GM19025 (cell line): ENCODE results near the gene COL21A1.

Experiments used
- ATAC-seq: cut with Tn5 transposase; IDR thresholded peaks from one replicate; pipeline ENCODE4 v1.9.1; 2021; ENCODE audit warnings: mild to moderate bottlenecking, low read depth, moderate library complexity; ENCODE audit not compliant: unreplicated experiment

Gene COL21A1

GRCh38 chr6:56143796-56144195 lies 103.6 kb downstream of the COL21A1 start:
- no peak for ATAC-seq

- no peak for ATAC-seq
These were observed 107.3 kb downstream of the COL21A1 start for GRCh38 chr6:56140090-56140489.

DNA sequence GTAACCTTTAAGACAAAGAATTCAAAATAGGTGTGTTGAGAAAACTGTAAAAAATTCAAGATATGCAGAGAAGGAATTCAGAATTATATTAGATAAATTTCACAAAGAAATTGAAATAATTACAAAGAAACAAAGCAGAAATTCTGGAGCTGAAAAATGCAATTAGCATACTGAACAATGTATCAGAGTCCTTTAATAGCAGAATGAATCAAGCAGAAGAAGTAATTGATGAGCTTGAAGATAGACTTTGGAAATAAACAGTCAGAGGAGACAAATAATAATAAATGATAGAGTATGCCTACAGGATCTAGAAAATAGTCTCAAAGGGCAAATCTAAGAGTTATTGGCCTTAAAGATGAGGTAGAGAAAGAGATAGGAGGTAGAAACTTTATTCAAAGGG lies 131.7 kb downstream of the COL21A1 start:
- ATAC-seq, result no peak

DNA sequence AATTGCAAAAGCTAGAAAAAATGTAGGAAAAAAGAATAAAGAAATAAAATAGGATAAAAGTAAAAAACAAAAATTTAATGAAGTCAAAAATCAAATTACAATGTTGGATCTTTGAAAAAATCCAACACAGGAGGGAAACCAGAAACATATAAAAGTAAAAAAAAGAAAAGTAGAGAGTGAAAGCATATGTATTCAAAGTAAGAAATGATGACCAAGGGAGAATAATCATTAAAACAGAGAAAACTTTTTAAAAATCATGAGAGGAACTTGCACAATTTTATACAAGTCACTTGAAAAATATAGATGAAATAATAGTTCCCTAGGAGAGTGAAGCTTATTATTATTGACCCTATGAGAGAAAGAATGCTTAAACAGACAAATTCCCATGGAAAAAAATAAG lies 138.2 kb downstream of the COL21A1 start:
- ATAC-seq, result no peak

- ATAC-seq, result no peak
These were observed 141.1 kb downstream of the COL21A1 start for GRCh38 chr6:56106231-56106630.

- ATAC-seq, result no peak
These were observed 142.8 kb downstream of the COL21A1 start for GRCh38 chr6:56104591-56104990.

DNA sequence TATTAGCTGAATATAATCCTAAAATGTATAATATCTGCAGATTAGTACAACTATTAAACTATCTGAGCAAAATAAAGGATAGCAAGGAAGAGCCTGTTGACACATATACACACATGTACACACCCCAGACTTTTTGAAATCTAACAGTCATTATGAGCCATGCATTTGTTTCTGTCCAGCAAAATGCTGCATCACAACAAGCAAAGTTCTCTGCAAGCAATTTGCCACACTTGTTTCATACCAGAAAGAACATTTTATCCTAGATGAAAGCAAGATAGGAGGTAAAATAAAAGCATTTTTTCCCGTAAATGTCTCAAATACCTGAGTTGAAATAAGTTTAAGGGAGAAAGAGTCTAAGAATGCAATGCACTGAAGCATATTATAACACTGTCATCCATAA lies 145.2 kb downstream of the COL21A1 start:
- no peak for ATAC-seq

GRCh38 chr6:56101141-56101553 lies 146.2 kb downstream of the COL21A1 start:
- no peak for ATAC-seq

GRCh38 chr6:56096946-56097621 lies 150.3 kb downstream of the COL21A1 start:
- ATAC-seq, result no peak

- no peak for ATAC-seq
These were observed 150.8 kb downstream of the COL21A1 start for GRCh38 chr6:56096541-56096940.

- no peak for ATAC-seq
These were observed 153.6 kb downstream of the COL21A1 start for GRCh38 chr6:56093776-56094175.

DNA sequence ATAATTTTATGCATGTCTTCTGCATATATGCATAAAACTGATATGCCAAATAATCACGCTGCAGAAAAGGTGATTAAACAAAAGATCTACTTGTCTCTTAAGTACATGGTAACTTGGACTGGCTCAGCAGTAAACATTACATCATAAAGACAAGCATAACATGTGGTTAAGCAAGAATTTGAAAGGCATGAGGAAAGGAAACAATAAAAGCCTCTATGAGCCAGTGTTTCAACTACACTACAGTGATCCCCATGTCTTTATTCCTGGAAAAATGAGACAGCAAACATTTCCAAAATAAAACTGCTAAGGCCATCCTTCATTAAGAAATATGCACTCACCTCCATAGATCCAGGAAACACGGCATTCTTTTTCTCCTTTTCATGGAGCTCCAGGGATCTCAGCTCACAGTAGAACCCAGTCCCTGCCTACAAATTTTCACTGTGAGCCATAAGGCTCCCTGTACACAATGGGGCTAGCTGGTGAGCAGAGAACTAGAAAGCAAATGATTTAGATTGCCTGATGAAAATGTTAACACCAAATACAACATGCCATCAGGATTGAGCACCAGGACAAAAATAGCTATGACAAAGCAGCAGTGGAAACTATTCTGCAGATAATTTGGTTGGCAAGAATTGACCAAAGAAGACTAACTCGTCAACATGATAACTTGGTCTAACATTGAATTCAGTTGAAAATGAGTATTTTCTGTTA lies 156.1 kb downstream of the COL21A1 start:
- ATAC-seq, result no peak

- no peak for ATAC-seq
These were observed 158.7 kb downstream of the COL21A1 start for GRCh38 chr6:56088641-56089040.

- ATAC-seq, result no peak
These were observed 160.0 kb downstream of the COL21A1 start for GRCh38 chr6:56087421-56087820.

DNA sequence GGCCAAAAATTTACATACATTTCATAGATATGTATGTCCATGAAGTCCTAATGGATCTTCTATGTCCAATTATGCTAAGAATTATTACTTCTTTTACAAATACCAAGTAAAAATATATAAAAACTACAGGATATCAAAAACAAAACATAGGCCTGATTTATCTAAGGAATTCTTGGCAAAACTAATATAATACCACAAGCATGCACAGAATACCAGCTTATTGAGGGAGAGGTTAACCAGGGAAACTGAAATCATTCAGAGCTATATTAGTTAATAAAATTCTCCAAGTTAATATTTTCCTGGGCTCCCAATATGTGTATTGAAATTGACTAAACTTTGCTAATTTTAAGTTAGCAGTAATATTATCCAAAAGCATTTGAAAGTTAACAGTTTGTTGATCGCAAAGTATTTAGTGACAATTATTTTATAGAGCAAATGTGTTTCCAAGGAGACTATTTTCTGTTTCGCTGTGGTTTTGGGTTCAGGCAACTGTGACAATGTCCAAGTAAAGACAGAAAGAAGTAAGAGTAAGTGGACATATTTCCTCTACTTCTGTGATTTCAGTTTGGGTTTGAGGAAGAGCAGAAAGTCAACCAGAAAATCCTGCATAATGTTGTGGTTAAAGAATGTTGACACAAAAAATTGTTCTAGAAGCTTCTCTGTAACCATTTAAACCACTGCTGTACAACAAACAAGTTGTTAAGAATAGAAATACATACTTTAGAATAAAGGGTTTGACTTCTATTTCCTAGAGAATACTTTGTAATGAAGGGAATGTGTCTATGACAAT lies 167.4 kb downstream of the COL21A1 start:
- no peak for ATAC-seq

- no peak for ATAC-seq
These were observed 171.3 kb downstream of the COL21A1 start for GRCh38 chr6:56076033-56076432.

- no peak for ATAC-seq
These were observed 173.6 kb downstream of the COL21A1 start for GRCh38 chr6:56073761-56074160.

DNA sequence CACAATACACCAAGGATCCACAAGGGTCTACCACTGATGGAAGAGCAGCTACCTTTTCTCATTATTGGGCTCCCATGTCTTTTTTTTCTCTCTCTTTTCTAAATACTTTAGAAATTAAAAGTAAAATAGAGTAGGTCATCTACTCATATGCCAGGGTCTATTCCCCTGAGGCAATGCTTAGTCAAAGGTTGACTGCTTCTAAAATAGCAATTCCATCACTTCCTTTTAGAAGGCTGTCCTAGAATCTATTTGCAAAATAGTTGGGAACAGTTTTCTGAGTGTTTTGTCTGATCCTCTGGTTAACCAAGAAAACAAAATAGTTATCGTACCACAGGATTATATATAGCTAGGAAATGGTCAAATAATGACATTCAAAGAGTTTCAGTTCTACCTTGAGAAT lies 174.1 kb downstream of the COL21A1 start:
- no peak for ATAC-seq

DNA sequence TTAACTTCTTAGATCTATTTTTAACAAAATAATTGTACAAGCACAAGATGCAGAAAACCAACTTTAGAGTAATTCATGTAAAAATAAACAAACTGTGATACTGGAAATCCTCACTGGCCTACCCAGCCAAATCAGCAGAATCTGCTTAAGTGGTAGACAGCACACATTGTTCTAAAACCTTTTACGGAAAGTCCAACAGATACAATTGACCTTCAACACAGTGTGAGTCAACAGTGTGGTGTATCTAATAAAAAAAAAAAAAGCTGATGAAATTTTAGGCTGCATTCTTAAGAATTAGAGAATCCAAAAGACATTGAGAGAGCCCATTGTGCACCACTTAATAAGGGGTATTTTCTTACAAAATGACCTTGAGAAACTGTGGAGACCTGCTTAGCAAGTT lies 174.5 kb downstream of the COL21A1 start:
- no peak for ATAC-seq

DNA sequence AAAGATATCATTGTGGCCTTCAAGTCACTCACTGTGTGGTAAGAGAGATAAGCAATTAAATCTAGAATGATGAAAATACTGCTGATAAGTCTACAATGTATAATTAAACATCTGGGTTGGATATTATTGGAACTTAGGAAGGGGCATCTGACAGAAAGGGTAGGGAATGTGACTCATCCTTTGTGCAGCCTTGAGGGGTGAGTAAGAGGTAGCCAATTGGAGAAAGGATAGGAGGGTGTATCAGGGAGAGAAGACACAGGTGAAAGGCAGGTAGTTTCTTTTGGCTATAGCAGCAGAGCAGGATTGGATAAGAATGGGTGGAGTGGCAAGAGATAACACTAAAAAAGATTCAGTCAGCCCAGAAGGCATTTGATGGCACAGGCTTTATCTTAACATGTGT lies 182.0 kb downstream of the COL21A1 start:
- no peak for ATAC-seq

- ATAC-seq, result no peak
These were observed 184.5 kb downstream of the COL21A1 start for GRCh38 chr6:56062836-56063235.
